ENCODE measurements around the gene NCAN. TPM values are rescaled to one million over a fixed set of nuclear protein-coding genes. Genes with fewer than 3 reads are reported as not detected.
"Not testable (repeated sequence)": the region's sequence is repeated elsewhere in the genome, so short reads cannot be mapped to it uniquely, and the experiment has no call there.

NCAN gene
- total RNA-seq, 1 donor from 2014 or later: not detected

DNA sequence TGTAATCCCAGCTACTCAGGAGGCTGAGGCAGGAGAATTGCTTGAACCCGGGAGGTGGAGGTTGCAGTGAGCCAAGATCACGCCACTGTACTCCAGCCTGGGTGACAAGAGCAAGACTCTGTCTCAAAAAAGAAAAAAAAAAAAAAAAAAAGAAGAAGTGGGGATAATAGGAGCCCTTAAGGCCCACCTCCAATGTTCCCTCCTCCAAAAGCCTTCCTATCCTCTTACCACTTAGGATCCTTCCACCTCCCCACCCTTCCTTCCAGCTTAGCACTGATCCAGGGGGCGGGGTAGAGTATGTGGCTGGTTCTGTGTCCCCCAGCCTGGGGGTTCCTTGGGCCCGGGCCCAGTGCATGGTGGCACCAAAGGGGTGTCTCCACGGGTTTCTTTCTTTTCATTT is 38.5 kb upstream of the NCAN start:
- not testable (repeated sequence) for H3K9me3 ChIP-seq (ENCODE audit: control insufficient read depth in 3 of 3, low read length in 3 of 3); H3K4me3 ChIP-seq (ENCODE audit: low read length in 3 of 3); H3K27ac ChIP-seq (ENCODE audit: low read depth, low read length); H3K27me3 ChIP-seq (ENCODE audit: control insufficient read depth in 3 of 3, insufficient read depth in 3 of 3, low read length in 3 of 3); H3K9ac ChIP-seq (ENCODE audit: low read depth in 1 of 3, low read length in 3 of 3)
- H3K4me1 ChIP-seq (ENCODE audit: control insufficient read depth in 3 of 3, insufficient read depth in 3 of 3, low read length in 3 of 3): peaks cover 20 to 28% (median 22%) of the 10 kb centered on the region in 3 donors
- peaks cover 7 to 14% (median 11%) of the 10 kb centered on the region in 3 donors for H3K36me3 ChIP-seq (ENCODE audit: control insufficient read depth in 3 of 3, insufficient read depth in 3 of 3, low read length in 3 of 3)

DNA sequence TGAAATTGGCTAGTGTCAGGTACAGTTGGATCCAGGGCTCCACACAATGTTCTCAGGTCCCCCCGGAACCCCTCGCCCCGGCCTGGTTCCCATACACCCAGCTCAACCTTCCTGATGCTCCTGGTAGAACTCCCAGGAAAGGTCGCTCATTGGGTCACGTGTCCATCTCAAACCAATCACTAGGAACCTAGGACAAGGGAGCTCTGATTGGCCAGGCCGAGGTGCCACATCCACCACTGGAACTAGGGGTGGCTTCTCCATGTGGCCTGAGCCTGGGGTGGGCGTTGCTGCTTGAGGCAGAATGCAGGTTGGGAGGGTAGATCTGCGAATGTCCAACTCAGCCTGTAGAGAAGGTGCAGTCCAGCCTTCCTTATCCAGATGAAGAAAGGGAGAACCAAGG is 34.8 kb upstream of the NCAN start:
- H3K27me3 ChIP-seq (ENCODE audit: control insufficient read depth in 3 of 3, insufficient read depth in 3 of 3, low read length in 3 of 3): no peaks in the 10 kb centered on the region
- H3K36me3 ChIP-seq (ENCODE audit: control insufficient read depth in 3 of 3, insufficient read depth in 3 of 3, low read length in 3 of 3): peaks cover 25 to 37% (median 30%) of the 10 kb centered on the region in 3 donors

DNA sequence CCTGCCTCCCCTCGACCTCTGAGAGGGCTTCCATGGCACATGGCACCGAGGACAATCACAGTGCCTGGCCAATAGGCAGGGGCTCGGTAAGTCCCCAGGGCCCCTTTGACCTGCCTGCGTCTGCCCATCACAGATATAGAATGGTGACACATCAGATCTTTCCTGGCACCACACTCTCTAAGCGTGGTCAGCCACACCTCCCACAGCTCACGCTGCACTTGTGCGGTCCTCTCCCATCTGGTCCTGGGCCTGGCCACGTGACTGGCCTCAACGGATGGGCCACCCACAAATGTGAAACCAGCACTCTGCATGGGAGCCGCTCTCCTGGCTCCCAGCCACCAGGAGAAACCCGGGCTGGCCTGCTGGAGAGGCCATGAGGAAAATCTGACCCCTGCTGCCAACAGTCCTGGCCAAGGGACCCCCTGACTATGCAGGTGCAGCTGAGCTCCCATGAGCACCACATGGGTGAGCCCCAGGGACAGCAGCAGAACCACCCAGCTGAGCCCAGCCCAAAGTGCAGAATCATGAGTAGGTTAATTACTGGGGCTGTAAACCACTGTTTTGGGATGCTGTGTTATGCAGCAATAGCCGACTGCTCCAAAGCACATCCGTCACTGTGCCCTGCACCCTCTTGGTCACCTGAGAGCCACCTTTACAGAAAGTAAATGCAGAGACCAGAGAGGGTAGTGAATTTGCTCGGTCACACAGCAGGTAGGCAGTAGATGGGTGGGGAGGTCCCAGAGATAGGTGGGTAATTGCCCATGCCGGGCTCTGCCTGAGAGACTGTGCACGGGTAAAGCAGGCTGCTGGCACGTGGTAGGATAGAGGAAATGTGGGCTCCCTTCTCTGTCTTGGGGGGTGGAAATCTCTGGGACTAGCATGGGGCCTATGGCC is 32.0 kb upstream of the NCAN start:
- peaks cover 32 to 45% (median 37%) of the 10 kb centered on the region in 3 donors for H3K36me3 ChIP-seq (ENCODE audit: control insufficient read depth in 3 of 3, insufficient read depth in 3 of 3, low read length in 3 of 3)
- H3K4me3 ChIP-seq (ENCODE audit: low read length in 3 of 3): no peak overlapping the region
- peaks cover 0 to 6% (median 0%) of the 10 kb centered on the region in 3 donors for H3K4me1 ChIP-seq (ENCODE audit: control insufficient read depth in 3 of 3, insufficient read depth in 3 of 3, low read length in 3 of 3)
- no peak overlapping the region for H3K9ac ChIP-seq (ENCODE audit: low read depth in 1 of 3, low read length in 3 of 3)
- no peaks in the 10 kb centered on the region for H3K27me3 ChIP-seq (ENCODE audit: control insufficient read depth in 3 of 3, insufficient read depth in 3 of 3, low read length in 3 of 3)
- no peak overlapping the region for H3K27ac ChIP-seq (ENCODE audit: low read depth, low read length)
- H3K9me3 ChIP-seq (ENCODE audit: control insufficient read depth in 3 of 3, low read length in 3 of 3): no peaks in the 10 kb centered on the region

More for the DNA sequence above, 34.8 kb upstream of the NCAN start:
- peaks cover 3 to 10% (median 5%) of the 10 kb centered on the region in 3 donors for H3K4me1 ChIP-seq (ENCODE audit: control insufficient read depth in 3 of 3, insufficient read depth in 3 of 3, low read length in 3 of 3)
- H3K9ac ChIP-seq (ENCODE audit: low read depth in 1 of 3, low read length in 3 of 3): no peak overlapping the region
- no peaks in the 10 kb centered on the region for H3K9me3 ChIP-seq (ENCODE audit: control insufficient read depth in 3 of 3, low read length in 3 of 3)
- H3K27ac ChIP-seq (ENCODE audit: low read depth, low read length): no peak overlapping the region
- no peak overlapping the region for H3K4me3 ChIP-seq (ENCODE audit: low read length in 3 of 3)

GRCh38 chr19:19181488-19181998 is 30.2 kb upstream of the NCAN start:
- no peak overlapping the region for H3K4me3 ChIP-seq (ENCODE audit: low read length in 3 of 3)
- peaks cover 0 to 6% (median 0%) of the 10 kb centered on the region in 3 donors for H3K4me1 ChIP-seq (ENCODE audit: control insufficient read depth in 3 of 3, insufficient read depth in 3 of 3, low read length in 3 of 3)
- no peak overlapping the region for H3K27ac ChIP-seq (ENCODE audit: low read depth, low read length)
- no peak overlapping the region for H3K9ac ChIP-seq (ENCODE audit: low read depth in 1 of 3, low read length in 3 of 3)
- H3K36me3 ChIP-seq (ENCODE audit: control insufficient read depth in 3 of 3, insufficient read depth in 3 of 3, low read length in 3 of 3): peaks cover 38 to 48% (median 41%) of the 10 kb centered on the region in 3 donors
- H3K9me3 ChIP-seq (ENCODE audit: control insufficient read depth in 3 of 3, low read length in 3 of 3): no peaks in the 10 kb centered on the region
- H3K27me3 ChIP-seq (ENCODE audit: control insufficient read depth in 3 of 3, insufficient read depth in 3 of 3, low read length in 3 of 3): no peaks in the 10 kb centered on the region

DNA sequence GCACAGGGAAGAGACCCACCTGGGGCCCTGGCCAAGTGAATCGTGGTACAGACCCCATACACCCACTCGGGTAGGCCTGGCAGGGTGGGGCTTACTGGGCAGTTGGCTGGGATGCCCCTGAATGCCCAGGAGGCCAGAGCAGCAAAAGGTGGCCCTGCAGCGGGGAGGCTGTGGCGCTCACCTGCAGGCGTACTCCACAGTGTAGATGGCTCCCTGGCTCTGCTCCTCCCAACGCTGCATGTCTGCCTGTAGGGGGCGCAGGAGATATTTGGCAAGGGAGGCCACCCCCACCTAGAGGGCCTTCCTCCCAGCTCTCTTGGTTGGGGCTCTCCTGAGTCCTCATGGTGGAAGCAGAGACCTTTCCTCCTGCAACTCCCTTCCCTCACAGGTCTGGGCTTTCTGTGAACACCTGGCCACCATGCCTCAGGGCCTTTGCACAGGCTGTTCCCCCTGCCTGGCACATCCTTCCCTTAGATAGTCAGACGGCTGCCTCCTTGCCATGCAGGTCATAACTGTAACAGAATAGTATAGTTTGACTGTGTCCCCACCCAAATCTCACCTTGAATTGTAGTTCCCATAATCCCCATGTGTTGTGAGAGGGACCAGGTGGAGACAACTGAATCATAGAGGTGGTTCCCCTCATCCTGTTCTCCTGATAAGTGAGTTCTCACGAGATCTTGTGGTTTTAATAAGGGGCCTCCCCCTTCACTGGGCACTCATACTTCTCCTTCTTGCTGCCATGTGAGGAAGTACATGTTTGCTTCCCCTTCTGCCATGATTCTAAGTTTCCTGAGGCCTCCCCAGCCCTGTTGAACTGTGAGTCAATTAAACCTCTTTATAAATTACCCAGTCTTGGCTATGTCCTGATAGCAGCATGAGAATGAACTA is 25.7 kb upstream of the NCAN start:
- Histone ChIP-seq H3K4me1 (ENCODE audit: control insufficient read depth in 3 of 3, insufficient read depth in 3 of 3, low read length in 3 of 3) (peaks cover 20 to 21% (median 20%) of the 10 kb centered on the region in 3 donors), H3K27me3 (ENCODE audit: control insufficient read depth in 3 of 3, insufficient read depth in 3 of 3, low read length in 3 of 3) (no peaks in the 10 kb centered on the region), H3K9me3 (ENCODE audit: control insufficient read depth in 3 of 3, low read length in 3 of 3) (no peaks in the 10 kb centered on the region), H3K36me3 (ENCODE audit: control insufficient read depth in 3 of 3, insufficient read depth in 3 of 3, low read length in 3 of 3) (peaks cover 22 to 28% (median 23%) of the 10 kb centered on the region in 3 donors), H3K4me3 (ENCODE audit: low read length in 3 of 3) (no peak overlapping the region), H3K9ac (ENCODE audit: low read depth in 1 of 3, low read length in 3 of 3) (no peak overlapping the region), H3K27ac (ENCODE audit: low read depth, low read length) (no peak overlapping the region)

DNA sequence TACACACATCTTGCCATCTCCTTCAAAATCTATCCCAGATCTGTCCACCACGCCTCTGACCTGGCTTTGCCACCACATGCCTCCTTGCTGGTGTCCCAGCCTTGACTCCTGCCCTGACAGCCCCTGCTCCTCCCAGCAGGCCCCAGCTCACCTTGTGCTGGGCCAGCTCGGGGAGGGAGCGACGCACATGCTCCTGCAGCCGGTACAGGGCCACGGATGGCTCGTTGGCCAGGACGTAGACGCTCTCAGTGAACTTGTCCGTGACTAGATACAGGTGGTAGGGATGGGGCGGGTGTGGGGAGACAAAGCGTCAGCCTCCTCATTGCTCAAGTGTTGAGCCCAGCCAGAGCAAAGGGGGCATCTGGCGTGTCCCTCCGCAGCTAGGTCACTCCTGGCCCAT is 25.0 kb upstream of the NCAN start:
- H3K36me3 ChIP-seq (ENCODE audit: control insufficient read depth in 3 of 3, insufficient read depth in 3 of 3, low read length in 3 of 3): peaks cover 18 to 22% (median 20%) of the 10 kb centered on the region in 3 donors

DNA sequence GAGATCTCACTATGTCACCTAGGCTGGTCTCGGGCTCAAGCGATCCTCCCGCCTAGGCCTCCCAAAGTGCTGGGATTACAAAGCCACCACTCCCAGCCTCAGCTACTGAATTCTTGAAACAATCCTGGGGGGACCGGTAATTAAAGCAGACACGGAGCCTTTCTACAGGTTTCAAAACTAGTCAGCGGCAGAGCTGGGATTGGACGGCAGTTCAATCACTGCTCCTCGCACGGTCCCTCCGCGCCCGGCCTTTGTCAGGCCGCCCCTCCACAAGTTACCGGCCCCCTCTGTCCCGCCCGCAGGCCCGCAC is 20.0 kb upstream of the NCAN start:
- no peaks in the 10 kb centered on the region for H3K27me3 ChIP-seq (ENCODE audit: control insufficient read depth in 3 of 3, insufficient read depth in 3 of 3, low read length in 3 of 3)
- H3K36me3 ChIP-seq (ENCODE audit: control insufficient read depth in 3 of 3, insufficient read depth in 3 of 3, low read length in 3 of 3): peaks cover 3 to 10% (median 4%) of the 10 kb centered on the region in 3 donors
- peak overlapping the region; percentile 99 to 100 (median 100) for H3K9ac ChIP-seq (ENCODE audit: low read depth in 1 of 3, low read length in 3 of 3)
- H3K4me1 ChIP-seq (ENCODE audit: control insufficient read depth in 3 of 3, insufficient read depth in 3 of 3, low read length in 3 of 3): peaks cover 35 to 37% (median 37%) of the 10 kb centered on the region in 3 donors
- H3K27ac ChIP-seq (ENCODE audit: low read depth, low read length): peak overlapping the region; percentile 99
- no peaks in the 10 kb centered on the region for H3K9me3 ChIP-seq (ENCODE audit: control insufficient read depth in 3 of 3, low read length in 3 of 3)
- peak overlapping the region; percentile 95 to 99 (median 98) for H3K4me3 ChIP-seq (ENCODE audit: low read length in 3 of 3)

More for the DNA sequence above, 25.0 kb upstream of the NCAN start:
- Histone ChIP-seq H3K27me3 (ENCODE audit: control insufficient read depth in 3 of 3, insufficient read depth in 3 of 3, low read length in 3 of 3) (no peaks in the 10 kb centered on the region), H3K4me3 (ENCODE audit: low read length in 3 of 3) (no peak overlapping the region), H3K9ac (ENCODE audit: low read depth in 1 of 3, low read length in 3 of 3) (no peak overlapping the region), H3K9me3 (ENCODE audit: control insufficient read depth in 3 of 3, low read length in 3 of 3) (no peaks in the 10 kb centered on the region), H3K4me1 (ENCODE audit: control insufficient read depth in 3 of 3, insufficient read depth in 3 of 3, low read length in 3 of 3) (peaks cover 22 to 25% (median 24%) of the 10 kb centered on the region in 3 donors), H3K27ac (ENCODE audit: low read depth, low read length) (no peak overlapping the region)

- Histone ChIP-seq H3K4me1 (ENCODE audit: control insufficient read depth in 3 of 3, insufficient read depth in 3 of 3, low read length in 3 of 3) (peaks cover 35 to 37% (median 37%) of the 10 kb centered on the region in 3 donors), H3K9me3 (ENCODE audit: control insufficient read depth in 3 of 3, low read length in 3 of 3) (no peaks in the 10 kb centered on the region), H3K27me3 (ENCODE audit: control insufficient read depth in 3 of 3, insufficient read depth in 3 of 3, low read length in 3 of 3) (no peaks in the 10 kb centered on the region), H3K36me3 (ENCODE audit: control insufficient read depth in 3 of 3, insufficient read depth in 3 of 3, low read length in 3 of 3) (peaks cover 6 to 13% (median 10%) of the 10 kb centered on the region in 3 donors), H3K4me3 (ENCODE audit: low read length in 3 of 3) (peak within 1 kb of the TSS; percentile 95 to 99 (median 98)), H3K9ac (ENCODE audit: low read depth in 1 of 3, low read length in 3 of 3) (peak within 1 kb of the TSS; percentile 99 to 100 (median 100)), H3K27ac (ENCODE audit: low read depth, low read length) (peak within 1 kb of the TSS; percentile 99)
Measured at GRCh38 chr19:19192078-19192882, 19.5 kb upstream of the NCAN start, which contains the start of the genes BORCS8 and RFXANK. Gene BORCS8, minus strand, starts transcription at chr19:19192152. Its CDS starts 35 bp downstream, at chr19:19192117. Gene RFXANK, plus strand, starts transcription at chr19:19192258. Its CDS starts 1,689 bp downstream, at chr19:19193947.

- Histone ChIP-seq H3K9me3 (ENCODE audit: control insufficient read depth in 3 of 3, low read length in 3 of 3) (no peaks in the 10 kb centered on the region), H3K4me1 (ENCODE audit: control insufficient read depth in 3 of 3, insufficient read depth in 3 of 3, low read length in 3 of 3) (peaks cover 35 to 37% (median 37%) of the 10 kb centered on the region in 3 donors), H3K9ac (ENCODE audit: low read depth in 1 of 3, low read length in 3 of 3) (peak overlapping the region; percentile 89 to 91 (median 90)), H3K27ac (ENCODE audit: low read depth, low read length) (peak overlapping the region; percentile 99), H3K36me3 (ENCODE audit: control insufficient read depth in 3 of 3, insufficient read depth in 3 of 3, low read length in 3 of 3) (peaks cover 7 to 16% (median 12%) of the 10 kb centered on the region in 3 donors), H3K4me3 (ENCODE audit: low read length in 3 of 3) (peak overlapping the region; percentile 87 to 93 (median 90)), H3K27me3 (ENCODE audit: control insufficient read depth in 3 of 3, insufficient read depth in 3 of 3, low read length in 3 of 3) (no peaks in the 10 kb centered on the region)
Measured at GRCh38 chr19:19192910-19193423, 18.8 kb upstream of the NCAN start.

All from skeletal muscle tissue (tissue), 4 donors.